CD4-positive, alpha-beta T cell treated with Interferon gamma for 1 hour (primary cell): Measurements from ENCODE around the gene JMJD1C.
"Not testable (repeated sequence)": the region's sequence is repeated elsewhere in the genome, so short reads cannot be mapped to it uniquely, and the experiment has no call there.

ENCODE experiments used
- DNase-seq: peaks from one replicate; pipeline ENCODE4 v3.0.0-alpha.2; 2020

Gene JMJD1C

DNA sequence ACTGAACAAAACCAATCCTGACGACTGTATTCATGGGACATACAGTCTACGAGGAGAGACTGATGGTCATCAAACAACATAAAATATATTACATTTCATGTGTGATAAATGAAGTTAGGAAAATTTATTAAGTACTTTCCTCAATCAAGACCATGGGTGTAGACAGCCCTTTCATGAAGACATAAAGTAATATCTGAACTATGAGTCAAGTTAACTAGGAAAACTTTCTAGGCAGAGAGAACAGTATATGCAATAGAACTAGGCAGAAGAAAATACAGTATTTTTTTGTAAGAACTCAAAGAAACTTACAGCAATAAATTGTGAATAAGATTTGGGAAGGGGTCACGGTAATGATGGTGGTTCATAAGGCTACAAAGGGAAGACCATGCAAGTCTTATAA, 112.8 kb downstream of the JMJD1C start:
- DNase-seq: no peak

DNA sequence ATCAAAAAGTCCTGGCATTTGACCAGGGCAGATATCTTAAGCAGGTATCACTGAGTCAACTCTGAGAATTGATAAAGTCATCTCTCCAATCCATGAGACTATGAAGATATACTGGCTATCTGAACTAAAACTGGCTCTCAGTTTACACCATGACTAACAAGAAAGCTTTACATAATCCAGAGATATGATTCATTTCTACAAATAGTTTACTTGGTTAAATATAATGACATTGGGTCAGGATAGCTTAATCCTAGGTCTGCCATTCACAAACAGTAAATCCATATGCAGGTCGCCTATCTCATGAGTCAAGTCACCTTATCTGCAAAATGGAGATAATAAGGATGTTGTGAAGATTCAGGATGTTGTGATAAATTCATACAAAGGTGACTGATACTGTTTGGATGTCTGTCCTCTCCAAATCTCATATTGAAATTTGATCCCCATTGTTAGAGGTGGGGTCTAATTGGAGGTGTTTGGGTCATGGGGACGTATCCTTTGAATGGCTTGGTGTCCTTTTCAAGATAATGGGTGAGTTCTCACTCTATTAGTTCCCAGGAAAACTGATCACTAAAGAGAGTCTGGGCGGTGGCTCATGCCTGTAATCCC, 117.4 kb downstream of the JMJD1C start:
- DNase-seq: no peak

DNA sequence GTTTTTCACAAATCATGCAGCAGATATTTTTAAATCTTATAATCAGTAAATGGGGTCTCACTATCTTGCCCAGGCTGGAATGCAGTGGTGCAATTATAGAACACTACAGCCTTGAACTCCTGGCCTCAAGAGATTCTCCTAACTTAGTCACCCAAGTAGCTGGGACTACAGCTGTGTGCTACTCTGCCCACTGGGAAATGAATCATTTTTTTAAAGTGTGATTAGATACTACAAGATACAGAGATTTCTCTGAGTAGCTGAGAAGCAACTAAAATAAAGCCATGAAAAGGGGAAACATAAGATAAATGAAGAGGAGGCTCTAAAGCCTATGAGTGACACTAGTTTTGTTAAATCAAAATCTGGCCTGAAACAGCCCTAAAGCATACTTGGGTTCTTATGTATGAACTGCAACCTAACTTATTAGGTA, 119.7 kb downstream of the JMJD1C start:
- no peak for DNase-seq

DNA sequence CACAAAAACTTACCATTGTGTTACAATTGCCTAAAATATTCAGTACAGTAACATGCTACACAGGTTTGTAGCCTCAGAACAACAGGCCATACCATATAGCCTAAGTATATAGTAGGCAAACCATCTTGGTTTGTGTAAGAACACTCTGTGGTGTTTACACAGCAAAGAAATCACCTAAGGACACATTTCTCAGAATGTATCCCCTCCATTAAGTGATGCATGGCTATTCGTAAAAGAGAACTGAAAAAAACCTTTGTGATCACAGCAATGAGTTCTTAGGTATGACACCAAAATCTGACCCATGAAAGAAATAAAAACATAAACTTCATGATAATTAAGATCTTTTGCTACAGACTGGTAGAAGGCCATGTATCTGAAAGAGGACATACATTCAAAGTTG, 121.5 kb downstream of the JMJD1C start:
- no peak for DNase-seq

DNA sequence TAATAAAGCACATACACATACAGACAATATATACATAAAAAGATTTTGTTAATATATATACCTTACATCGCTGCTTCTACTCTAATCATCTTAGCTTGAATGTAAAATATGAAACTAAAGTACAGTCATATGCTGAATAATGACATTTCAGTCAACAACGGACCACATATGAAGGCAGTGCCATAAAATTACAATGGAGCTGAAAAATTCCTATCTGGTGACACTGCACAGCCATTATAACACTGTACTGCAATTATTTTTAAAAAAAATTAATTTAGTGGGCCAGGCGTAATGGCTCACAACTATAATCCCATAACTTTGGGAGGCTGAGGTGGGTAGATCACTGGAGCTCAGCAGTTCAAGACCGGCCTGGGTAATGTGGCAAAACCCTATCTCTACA, 122.3 kb downstream of the JMJD1C start:
- DNase-seq: no peak

DNA sequence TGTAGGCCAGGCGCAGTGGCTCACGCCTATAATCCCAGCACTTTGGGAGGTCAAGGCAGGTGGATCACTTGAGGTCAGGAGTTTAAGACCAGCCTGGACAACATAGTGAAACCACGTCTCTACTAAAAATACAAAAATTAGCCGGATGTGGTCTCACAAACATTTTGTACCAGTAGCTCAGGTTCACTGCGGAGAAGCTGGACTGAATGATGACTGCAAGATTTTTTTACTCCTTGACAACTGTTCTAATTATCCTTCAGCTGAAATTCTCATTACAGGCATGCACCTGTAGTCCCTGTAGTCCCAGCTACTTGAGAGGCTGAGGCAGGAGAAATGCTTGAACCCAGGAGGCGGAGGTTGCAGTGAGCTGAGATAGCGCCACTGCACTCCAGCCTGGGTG, 126.1 kb downstream of the JMJD1C start:
- DNase-seq: not testable (repeated sequence)

DNA sequence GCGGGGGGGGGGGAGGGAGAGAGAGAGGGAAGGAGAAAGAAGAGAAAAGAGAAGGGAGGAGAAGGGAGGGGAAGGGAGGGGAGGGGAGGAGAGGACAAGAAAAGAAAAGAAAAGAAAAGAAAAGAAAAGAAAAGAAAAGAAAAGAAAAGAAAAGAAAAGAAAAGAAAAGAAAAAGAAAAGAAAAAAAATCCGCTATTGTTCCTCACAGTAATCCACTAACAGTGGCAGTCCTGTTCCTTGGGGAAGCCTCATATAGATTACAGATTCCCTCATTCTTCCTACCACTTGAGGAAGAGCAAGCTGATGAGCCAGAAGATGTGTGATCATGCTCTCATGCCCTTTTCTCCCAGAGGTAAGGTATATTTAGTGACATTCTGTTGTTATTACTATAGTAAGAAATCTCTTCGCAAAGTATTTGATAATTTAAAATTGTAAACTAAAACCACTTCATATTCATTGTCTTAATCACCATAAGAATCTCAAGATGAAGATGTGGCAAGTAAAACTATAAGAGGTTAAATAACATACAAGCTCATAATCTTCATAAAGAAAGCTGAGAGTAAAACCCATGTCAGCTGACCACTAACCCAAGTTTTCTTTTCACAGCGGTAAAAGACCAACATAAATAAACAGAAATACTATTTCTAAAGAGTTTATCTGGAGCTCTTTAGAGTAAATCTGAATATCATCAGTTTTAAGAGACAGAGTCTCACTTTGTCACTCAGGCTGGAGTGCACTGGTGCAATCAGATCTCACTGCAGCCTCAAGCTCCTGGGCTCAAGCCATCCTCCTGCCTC, 128.1 kb downstream of the JMJD1C start:
- no peak for DNase-seq

DNA sequence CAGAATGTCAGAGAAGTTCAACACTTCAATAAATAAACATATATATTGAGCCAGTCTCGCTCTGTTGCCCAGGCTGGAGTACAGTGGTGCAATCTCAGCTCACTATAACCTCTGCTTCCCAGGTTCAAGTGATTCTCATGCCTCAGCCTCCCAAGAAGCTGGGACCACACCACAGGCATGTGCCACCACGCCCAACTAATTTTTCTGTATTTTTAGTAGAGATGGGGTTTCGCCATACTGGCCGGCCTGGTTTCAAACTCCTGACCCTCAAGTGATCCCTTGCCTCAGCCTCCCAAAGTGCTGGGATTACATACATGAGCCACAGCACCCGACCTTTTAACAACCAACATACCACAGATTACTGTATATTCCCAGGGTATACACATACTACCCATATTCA, 134.2 kb downstream of the JMJD1C start:
- DNase-seq: no peak

DNA sequence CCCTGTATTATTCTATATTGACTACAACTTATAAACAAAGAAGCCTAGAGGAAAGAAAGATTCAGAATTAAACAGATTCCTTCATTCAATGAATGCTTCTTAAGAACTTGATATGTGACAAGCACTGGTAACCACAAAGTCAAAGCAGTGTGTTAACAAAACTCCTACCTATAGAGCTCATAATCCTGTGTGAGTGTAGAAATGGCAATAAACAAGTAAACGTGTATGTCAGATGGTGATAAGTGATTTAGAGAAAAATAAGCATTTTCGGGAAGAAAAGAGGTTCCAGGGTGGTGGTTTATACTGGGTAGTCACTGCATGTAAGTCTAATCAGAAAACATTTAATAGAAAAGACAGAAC, 141.3 kb downstream of the JMJD1C start:
- no peak for DNase-seq

DNA sequence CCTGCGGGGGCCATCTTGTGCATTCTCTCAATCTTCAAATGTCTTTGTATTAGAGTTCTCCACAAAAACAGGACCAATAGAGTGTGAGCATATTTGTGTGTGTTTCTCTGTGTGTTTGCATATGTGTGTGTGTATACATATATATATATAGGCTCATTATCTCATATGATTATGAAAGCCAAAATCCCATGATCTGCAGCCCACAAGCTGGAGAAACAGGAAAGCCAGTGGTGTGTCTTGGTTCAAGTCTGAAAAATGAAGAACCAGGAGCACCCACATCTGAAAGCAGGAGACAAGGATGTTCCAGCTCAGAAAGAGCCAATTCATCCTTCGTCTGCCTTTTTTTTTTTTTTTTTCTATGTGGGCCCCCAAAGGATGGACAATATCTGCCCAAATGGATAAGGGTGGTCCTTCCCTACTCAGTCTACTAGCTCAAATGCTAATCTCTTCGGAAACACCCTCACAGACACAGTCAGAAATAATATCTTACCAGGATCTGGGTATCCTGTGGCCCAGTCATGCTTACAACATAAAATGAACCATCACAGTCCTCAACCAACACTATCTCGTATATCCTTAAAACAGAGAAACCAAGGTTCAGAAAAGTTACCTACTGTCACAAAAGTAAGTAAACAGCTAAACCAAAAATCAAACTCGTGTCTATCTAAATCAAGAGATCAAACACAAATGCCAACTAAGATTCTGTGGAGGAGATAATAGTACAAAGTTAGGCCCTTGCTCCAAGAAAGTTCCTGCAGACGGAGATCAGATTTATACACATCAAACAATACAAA, 141.9 kb downstream of the JMJD1C start:
- no peak for DNase-seq

DNA sequence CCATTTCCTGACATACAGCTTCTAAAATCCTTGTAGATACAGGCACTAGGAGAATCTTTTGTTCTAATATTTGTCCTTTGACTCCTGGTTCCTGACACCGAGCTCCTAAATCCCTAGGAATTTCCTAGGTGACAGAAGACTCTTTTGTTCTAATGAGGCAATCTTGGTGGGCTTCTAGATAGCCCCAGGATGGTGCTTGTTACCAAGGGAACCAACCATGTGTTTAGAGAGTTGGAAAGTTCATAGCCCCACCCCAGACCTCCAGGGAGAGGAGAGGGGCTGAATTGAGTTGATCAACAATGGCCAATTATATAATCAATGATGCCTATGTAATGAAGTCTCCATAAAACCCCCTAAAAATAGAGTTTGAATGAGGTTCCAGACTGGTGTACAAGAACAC, 145.1 kb downstream of the JMJD1C start:
- no peak for DNase-seq

DNA sequence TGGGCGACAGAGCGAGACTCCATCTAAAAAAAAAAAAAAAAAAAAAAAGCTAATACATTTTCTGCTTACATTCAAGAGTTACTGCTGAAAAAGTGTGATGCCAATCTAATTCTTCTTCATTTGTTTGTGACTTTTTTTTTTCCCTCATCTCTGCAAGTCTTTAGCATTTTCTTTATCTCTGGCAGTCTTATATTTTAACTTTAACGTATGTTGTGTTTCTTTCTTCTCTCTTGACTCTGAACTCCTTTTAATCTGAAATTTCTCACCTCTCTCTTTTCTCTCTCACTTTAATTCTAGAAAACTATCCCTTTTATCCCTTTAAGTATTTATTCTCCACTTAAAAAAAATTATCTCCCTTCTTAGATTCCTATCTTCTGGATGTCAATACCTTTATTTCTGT, 146.5 kb downstream of the JMJD1C start:
- no peak for DNase-seq

DNA sequence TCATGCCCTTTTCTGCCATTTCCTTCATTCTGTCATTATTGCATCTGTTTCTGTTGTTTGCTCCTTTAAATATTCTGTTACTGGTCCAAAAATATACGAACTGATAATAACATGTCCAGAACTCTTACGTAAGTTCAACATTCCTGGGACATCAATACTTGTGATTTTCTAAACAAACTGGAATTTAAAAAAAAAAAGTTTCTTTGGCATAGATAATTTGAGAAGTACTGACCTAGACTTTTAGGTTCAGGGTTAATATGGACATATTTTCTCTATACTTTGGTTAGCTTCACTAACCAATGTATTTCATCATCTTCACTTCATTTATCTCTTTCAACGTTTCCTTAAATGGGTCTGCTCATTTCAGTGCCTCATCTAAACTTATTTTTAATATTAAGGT, 147.3 kb downstream of the JMJD1C start:
- no peak for DNase-seq

DNA sequence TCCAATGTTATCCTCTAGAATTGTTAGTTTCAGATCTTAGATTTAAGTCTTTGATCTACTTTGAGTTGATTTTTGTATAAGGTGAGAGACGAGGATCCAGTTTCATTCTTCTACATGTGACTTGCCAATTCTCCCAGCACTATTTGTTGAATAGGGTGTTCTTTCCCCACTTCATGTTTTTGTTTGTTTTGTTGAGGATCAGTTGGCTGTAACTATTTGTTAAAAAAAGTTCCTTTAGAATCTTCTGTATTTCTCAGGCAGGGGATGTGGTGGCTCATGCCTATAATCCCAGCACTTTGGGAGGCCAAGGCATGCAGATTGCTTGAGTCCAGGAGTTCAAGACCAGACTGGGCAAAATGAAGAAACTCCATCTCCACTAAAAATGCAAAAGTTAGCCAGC, 151.8 kb downstream of the JMJD1C start:
- no peak for DNase-seq

DNA sequence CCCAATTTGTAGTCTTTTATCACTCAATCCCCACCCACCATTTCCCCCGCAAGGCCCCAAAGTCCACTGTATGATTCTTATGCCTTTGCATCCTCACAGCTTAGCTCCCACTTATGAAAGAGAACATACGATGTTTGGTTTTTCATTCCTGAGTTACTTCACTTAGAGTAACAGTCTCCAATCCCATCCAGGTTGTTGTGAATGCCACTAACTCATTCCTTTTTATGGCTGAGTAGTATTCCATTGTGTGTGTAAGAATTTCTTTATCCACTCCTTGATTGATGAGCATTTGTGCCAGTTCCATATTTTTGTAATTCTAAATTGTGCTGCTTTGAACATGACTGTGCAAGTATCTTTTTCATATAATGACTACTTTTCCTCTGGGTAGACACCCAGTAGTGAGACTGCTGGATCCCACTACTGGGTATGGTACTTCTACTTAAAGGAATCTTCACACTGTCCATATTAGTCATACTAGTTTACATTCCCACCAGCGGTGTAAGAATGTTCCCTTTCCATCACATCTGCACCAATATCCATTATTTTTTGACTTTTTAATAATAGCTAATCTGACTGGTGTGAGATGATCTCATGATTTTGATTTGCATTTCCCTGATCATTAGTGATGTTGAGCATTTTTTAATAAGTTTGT, 152.6 kb downstream of the JMJD1C start:
- no peak for DNase-seq

DNA sequence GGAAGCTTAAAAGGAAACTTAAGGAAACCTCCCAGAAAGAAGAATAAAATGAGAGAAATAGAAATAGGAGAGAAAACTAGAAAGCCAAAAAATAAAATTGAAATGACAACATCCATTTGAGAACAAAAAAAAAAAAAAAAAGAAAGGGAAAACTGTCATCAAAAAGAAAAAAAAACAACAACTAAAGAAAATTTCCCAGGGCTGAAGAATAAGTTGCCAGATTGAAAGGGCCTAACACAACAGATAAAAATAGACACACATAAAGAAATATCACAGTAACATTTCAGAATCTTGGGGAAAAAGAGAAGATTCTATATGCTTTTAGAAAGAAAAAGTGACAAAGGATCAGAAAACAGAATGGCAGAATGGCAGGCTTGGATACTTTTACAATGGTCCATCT, 157.1 kb downstream of the JMJD1C start:
- DNase-seq: no peak

DNA sequence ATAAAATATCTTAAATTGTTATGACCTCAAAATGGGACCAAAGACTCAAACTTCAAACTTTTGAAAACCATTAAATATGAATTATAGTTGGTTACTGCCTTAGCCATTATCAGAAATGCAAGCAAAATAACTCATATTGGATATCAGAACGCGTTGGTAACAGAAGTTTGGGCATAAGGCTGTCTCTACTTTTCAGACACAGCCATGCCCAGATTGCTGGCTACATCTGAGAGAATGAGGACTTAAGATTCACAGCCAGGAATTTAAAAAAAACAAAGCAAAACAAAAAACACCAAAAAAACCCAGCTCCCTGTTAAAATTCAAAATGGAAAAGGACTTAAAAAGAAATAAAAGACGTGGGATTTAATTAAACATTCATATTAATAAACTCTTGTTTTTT, 161.6 kb downstream of the JMJD1C start:
- DNase-seq: no peak

DNA sequence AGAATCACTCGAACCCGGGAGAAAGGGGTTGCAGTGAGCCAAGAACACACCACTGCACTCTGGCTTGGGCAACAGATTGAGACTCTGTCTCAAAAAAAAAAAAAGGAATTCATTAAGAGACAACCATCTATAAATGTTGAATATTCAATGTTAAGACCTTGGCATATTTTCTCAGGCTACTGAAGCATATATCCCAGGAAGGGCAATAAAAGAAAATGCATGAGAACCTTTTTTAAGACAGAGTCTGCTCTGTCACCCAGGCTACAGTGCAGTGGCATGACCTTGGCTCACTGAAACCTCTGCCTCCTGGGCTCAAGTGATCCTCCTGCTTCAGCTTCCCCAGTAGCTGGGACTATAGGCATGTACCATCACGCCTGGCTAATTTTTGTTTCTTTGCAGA, 165.0 kb downstream of the JMJD1C start:
- DNase-seq: no peak

DNA sequence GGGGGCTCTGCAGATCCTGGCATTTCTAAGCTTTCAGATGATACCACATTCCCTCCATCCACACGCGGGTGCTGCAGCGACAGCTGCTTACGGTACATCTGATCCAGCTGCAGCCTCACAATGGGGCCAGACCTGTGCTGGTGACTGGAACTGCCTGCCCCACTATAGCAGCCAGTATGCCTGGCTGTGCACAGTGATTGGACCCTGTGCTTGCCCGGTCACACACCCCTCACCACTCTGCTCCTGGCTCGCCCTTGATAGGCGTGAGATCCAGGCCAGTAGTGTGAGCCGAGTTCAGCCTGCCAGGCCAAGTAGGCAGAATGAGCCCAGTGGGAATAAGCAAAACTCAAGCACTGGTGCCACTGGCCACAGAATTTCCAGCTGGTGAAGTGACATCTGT, 167.8 kb downstream of the JMJD1C start:
- no peak for DNase-seq

DNA sequence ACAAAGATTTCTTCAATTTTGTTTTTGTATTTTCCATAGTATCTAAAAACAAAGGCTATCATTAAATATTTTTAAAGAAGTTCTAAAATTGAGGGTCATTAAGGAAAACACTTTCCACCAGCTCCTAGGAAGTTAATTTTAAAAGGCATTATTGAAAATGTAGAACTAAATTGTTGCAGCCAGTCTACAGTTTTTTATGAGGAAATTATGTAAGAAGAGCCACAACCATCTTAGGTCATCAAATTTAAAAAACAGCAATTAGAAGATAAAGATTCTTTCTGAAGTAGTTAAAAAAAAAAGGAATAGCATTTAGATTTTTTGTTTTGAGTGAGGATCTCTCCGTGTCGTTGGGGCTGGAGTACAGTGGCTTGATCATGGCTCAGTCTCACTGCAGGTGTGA, 171.0 kb downstream of the JMJD1C start:
- no peak for DNase-seq

DNA sequence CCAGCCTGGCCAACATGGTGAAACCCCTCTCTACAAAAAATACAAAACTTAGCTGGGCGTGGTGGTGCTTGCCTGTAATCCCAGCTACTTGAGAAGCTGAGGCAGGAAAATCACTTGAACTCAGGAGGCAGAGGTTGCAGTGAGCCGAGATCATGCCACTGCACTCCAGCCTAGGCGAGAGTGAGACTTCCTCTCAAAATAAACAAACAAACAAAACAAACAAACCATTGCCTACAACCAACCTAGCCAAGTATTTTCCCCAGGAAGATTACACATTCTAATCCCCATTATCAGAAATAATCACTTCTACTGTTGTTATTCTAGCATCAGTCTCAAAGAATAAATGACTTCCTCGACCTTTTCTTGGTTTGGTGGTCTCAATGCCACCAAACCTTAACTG, 172.9 kb downstream of the JMJD1C start:
- DNase-seq: not testable (repeated sequence)

DNA sequence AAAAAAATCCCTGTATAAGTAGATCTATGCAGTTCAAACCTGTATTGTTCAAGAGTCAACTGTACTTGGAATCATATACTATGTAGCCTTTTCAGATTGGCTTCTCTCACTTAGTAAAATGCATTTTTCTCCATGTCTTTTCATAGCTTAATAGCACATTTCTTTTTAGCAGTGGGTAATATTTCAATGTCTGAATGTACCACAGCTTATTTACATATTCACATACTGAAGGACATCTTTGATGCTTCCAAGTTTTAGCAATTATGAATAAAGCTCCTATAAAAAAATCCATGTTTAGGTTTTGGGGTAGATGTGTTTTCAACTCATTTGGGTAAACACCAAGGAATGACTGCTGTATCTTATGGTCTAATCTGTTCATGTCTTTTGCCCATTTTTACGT, 177.6 kb downstream of the JMJD1C start:
- no peak for DNase-seq

DNA sequence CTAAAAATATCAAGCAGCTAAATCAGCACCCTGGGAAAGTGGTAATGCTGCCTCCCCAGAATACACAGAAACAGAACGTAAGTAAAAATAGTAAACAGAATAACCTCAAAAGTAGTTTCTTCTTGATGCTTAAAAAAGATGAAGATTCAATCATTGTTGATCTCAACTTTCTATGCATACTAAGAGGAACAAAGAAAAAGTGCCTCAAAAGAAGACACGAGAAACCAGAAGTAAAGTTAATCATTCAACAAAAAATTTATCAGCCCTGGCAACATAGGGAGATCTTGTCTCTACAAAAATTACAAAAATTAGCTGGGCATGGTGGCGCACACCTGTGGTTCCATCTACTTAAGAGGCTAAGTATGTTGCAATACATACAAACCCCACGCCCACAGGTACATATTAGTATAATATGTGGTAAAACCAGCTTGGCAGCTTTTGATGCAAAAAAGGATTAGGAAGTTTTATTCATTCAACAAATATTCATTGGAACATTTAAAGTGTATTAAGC, 179.0 kb downstream of the JMJD1C start:
- no peak for DNase-seq
